GM18505 (cell line): ENCODE data around the gene SCP2.

Experiments
- ATAC-seq: cut with Tn5 transposase; IDR thresholded peaks from one replicate; pipeline ENCODE4 v1.9.1; 2021; ENCODE audit not compliant: unreplicated experiment
- POLR2A ChIP-seq: IDR thresholded peaks from 4 replicates; pipeline ENCODE4 v1.6.1; 2011; ENCODE audit warnings: borderline replicate concordance; ENCODE audit not compliant: insufficient read depth, insufficient read length; ENCODE audit errors: extremely low read depth

SCP2 gene

DNA sequence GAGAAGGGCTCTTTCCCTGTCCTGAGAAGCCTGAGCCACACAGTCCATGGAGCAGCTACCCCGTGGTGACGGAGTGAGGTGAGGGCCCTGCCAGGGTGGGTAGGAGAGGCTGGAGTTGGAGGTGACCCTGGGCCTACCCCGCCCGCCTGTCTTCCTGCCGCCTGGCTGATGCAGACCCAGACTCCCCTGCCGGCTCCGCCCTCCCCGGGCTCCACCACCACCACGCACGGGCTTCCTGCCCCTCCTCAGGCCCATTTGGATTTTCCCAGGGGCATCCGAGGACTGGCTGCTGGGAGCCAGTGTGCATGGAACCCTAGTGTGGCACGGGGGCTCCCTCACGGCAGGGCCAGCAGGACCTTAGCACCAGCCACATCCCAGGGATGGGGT, 167.4 kb downstream of the SCP2 start:
- no peak for ATAC-seq
- no peak for TF ChIP-seq POLR2A
